Tongue (tissue), 2 donors: Measurements from ENCODE around the gene TLR7. TPM values are rescaled to one million over a fixed set of nuclear protein-coding genes. Genes with fewer than 3 reads are reported as not detected.

Experiments
- DNase-seq: peaks from one replicate; pipeline ENCODE4 v3.0.0-alpha.2; 2015
- total RNA-seq: library from RNA; depleted of rRNA; stranded (reverse); fragments of >200 nt; gene quantifications from one replicate; pipeline ENCODE4 v1.2.3, GENCODE V29; 2014

Gene TLR7
- total RNA-seq = 1.2 TPM

DNA sequence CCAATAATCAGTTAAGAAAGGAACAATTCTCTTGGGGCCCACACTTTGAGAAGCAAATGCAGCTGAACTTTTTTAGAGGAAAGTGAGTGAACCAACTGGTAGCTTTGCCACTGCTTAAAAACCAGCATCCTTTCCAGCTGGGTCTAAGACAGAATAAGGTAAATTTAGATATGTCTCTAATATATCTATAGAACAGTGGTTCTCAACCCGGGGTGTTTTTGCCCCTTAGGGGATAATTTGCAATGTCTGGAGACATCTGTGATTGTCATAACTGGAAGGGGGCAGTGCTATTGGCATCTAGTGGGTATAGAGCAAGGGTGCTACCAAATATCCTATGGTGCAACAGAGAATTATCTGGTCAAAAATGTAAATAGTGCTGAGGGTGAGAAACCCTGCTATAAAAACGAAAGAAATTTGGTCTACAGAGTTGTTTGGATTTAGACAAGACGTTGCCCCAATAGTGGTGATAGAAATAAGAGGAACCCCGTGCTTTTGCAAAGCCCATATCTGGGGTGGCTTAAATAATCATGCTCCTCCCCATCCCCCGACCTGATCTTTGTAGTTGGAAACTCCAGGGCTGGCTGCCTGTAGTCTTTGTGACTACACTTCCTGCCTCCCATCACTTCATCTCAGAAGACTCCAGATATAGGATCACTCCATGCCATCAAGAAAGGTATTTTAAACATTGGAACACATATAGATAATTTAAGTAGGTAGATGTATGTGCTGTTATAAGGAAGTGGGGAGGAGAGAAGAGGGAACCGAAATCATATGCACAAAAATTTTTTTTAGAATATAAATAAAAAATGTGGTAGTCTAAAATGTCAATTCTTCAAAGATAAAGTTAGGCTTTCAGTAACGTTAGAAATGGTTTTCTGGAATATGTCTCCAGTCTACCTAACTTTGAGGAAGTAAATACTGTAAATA lies at the start of gene TLR7:
Gene TLR7, plus strand, starts transcription at position 622 of the 927 bp plus-strand sequence. CDS start 507 bp downstream, outside the sequence.
- DNase-seq = no peak

GRCh38 chrX:12817528-12817927 lies 49.3 kb upstream of the TLR7 start:
- DNase-seq = no peak

GRCh38 chrX:12819222-12819621 lies 47.6 kb upstream of the TLR7 start:
- no peak for DNase-seq

GRCh38 chrX:12820737-12821136 lies 46.1 kb upstream of the TLR7 start:
- no peak for DNase-seq

DNA sequence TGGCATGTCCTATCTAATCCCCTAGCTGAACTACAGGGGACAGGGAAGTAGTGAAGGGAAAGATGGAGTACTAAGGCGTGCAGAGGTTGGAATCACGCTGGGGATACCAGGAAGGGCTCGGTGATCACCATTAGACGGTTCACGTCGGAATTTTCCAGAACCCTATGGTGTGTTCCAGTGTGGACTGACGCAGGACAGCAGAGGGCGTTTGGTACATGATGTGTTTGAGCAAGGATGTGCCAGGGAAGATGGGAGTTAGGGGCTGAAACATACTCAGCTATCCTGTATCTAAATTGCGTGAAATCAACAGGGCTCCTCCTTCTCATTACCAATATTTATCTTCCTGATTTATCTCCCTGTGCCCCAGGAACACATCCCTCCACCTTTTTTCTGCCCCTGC lies 41.9 kb upstream of the TLR7 start:
- DNase-seq = no peak

DNA sequence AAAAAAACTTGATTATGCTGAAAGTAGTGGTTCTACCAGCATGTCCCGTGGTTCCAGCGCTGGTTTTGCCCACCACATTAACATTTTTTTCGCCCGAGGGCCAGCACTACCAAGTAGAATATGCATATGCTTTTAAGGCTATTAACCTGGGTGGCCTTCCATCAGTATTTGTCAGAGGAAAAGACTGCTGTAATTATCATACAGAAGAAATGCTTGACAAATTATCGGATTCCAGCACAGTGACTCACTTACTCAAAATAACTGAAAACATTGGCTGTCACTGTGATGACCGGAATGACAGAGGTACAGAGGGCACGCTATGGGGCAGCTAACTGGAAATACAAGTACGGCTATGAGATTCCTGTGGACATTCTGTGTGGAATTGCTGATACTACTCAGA lies 41.1 kb upstream of the TLR7 start:
- DNase-seq = no peak

DNA sequence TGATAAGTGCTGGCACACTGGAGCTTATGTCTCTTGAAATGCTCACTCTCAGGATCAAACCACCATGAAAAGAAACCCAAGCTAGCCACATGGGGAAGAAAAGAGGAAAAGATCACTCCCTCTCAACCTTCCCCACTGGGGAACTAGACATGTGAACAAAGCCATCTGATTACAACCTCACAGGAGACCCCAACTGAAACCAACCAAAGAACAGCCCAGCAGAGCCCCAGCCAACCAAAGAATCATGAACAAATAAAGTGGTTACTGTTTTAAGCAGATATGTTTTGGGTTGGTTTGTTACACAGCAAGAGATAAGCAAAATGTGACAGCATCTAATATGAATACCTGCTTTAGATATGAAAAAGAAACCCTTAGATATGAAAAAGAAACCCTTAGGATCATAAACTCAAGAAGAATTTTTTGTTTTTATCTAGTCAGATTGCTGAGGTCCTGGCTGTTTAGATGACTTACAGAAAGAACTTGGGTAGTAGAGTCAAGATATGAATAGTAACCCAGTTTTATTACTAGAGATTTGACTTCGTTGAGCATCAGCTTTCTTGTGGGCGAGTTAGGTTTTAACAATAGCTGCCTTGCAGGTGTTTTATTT lies 23.7 kb upstream of the TLR7 start:
- DNase-seq = no peak

- no peak for DNase-seq
These were observed 23.1 kb upstream of the TLR7 start for GRCh38 chrX:12843668-12844279.

DNA sequence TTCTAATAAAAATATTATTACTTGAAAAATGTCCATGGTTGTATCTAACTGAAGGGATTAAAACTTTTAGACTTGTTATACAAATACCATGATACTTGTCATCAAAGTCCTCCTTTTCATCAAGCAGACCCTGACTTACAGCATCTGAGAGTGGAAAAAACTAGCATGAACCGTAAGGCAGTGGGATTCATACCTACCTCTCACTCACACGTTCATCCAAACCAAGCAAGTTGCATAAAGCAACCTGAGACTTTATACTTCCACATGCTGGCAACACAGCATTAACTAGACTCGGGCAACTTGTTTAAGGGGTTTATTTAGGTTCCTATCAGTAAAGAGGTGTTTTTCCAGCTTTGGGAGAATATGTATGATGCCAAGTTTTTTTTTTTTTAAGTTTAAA lies 22.6 kb upstream of the TLR7 start:
- DNase-seq = no peak

GRCh38 chrX:12865359-12865758 lies 1.5 kb upstream of the TLR7 start:
- DNase-seq = no peak

- DNase-seq = no peak
These were observed 813 bp downstream of the TLR7 start for GRCh38 chrX:12867685-12868084.

DNA sequence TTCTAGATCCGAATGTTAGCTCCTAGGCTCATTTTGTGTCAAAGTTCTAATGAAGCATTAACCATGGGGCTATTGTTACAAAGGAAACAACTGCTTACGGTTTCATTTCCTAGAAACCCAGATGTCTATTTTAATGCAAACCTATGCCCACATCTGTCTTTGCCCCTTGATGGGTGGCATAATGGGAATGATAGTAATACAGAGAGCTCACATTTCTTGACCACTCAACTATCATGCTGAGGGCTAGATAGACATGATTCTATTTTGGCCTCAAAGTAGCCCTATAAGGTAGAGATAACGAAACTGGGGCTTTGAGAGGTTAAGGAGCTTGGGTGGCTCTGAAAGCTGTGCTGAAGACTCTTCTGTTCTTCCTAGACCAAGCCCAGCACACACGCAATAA lies 1.9 kb downstream of the TLR7 start:
- DNase-seq = no peak

GRCh38 chrX:12871257-12871656 lies 4.4 kb downstream of the TLR7 start:
- DNase-seq = no peak

GRCh38 chrX:12872741-12873140 lies 5.9 kb downstream of the TLR7 start:
- DNase-seq = no peak

GRCh38 chrX:12874581-12874980 lies 7.7 kb downstream of the TLR7 start:
- no peak for DNase-seq

DNA sequence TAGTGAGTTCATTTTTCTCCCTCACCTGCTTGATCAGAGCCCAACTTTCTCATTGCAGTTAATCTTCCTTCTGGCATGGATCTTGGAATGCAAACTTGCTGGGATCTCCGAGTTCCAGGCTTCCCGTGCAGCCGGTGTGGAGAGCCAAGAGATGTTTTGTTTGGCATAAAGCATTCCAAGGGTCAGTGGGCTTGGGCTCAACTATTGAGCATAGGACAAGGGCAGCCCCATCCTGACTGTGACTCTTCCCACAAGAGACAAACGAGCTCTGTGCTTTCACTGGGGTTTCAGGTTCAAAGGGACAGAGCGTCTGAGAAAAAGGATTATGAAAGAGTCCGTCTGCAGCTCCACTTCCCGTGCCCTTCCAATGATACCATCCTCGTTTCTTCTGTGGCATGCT lies 10.5 kb downstream of the TLR7 start:
- no peak for DNase-seq

- DNase-seq = no peak
These were observed 11.7 kb downstream of the TLR7 start for GRCh38 chrX:12878536-12878935.

GRCh38 chrX:12881914-12882313 lies 15.0 kb downstream of the TLR7 start:
- no peak for DNase-seq

GRCh38 chrX:12885508-12885907 lies 18.6 kb downstream of the TLR7 start:
- DNase-seq = no peak

- no peak for DNase-seq
These were observed 19.7 kb downstream of the TLR7 start for GRCh38 chrX:12886545-12886944.

- no peak for DNase-seq
These were observed 20.3 kb downstream of the TLR7 start for GRCh38 chrX:12887141-12887540.

GRCh38 chrX:12887767-12888166 lies 20.9 kb downstream of the TLR7 start:
- DNase-seq = no peak

DNA sequence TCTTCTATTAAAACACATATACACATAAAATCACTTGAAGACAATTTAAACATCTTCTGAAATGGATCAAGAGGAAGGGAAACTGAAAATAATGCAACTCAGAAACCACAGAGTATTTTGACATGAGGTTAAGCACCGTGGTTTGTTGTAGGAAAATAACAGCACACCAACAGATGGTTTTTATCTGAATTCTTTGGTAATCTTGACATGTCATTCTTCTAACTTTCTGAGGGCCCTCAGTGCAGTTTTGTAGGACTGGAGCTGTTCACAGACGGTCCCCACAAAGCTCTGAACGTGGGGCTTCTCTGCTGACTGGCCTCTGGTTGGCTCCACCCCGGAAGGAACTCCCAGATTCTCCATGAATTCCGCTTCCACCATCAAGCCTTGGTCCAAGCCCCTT lies 23.6 kb downstream of the TLR7 start:
- DNase-seq = no peak
